Endothelial cell (in vitro differentiated cells): ENCODE measurements around the gene TCP10L. TPM values are rescaled to one million over a fixed set of nuclear protein-coding genes. Genes with fewer than 3 reads are reported as not detected.
"Not testable (repeated sequence)": the region's sequence is repeated elsewhere in the genome, so short reads cannot be mapped to it uniquely, and the experiment has no call there.

ENCODE experiments used
- DNase-seq: peaks from one replicate; pipeline ENCODE4 v3.0.0; 2021; ENCODE audit warnings: low spot score
- H3K27ac Mint-ChIP-seq: one replicate; pipeline ENCODE4 v1.8.0; 2021; ENCODE audit warnings: mixed read lengths, inconsistent platforms; ENCODE audit not compliant: unreplicated experiment
- H3K27me3 Mint-ChIP-seq: one replicate; pipeline ENCODE4 v1.8.0; 2021; ENCODE audit warnings: mild to moderate bottlenecking, moderate library complexity, mixed read lengths, inconsistent platforms; ENCODE audit not compliant: unreplicated experiment
- H3K36me3 Mint-ChIP-seq: one replicate; pipeline ENCODE4 v1.8.0; 2021; ENCODE audit warnings: mild to moderate bottlenecking, low read depth, mixed read lengths, inconsistent platforms; ENCODE audit not compliant: unreplicated experiment
- H3K4me1 Mint-ChIP-seq: one replicate; pipeline ENCODE4 v1.8.0; 2021; ENCODE audit warnings: mild to moderate bottlenecking, mixed read lengths, inconsistent platforms; ENCODE audit not compliant: unreplicated experiment
- H3K4me3 Mint-ChIP-seq: one replicate; pipeline ENCODE4 v1.8.0; 2021; ENCODE audit warnings: mild to moderate bottlenecking, mixed read lengths, inconsistent platforms; ENCODE audit not compliant: unreplicated experiment
- H3K9me3 Mint-ChIP-seq: one replicate; pipeline ENCODE4 v1.8.0; 2021; ENCODE audit warnings: mixed read lengths, inconsistent platforms; ENCODE audit not compliant: unreplicated experiment
- CTCF ChIP-seq: fragments of 200-600 bp; sonication (generic); IDR thresholded peaks from one replicate; pipeline ENCODE4 v1.5.0; 2021; ENCODE audit warnings: antibody characterized with exemption; ENCODE audit not compliant: unreplicated experiment
- total RNA-seq: library from RNA; stranded (reverse); fragmentation: NEBNext Ultra II Directional; extraction: Animal tissue kit (Norgen Biotek cat#: 25700); gene quantifications from one replicate; pipeline ENCODE4 v1.2.1, GENCODE V29; 2021; ENCODE audit not compliant: unreplicated experiment

The TCP10L gene
- total RNA-seq, 1 donor from 2014 or later: 0.31 TPM

- H3K27ac Mint-ChIP-seq: no peak overlapping the region
Measured at GRCh38 chr21:32534113-32534512, 51.2 kb downstream of the TCP10L start.

GRCh38 chr21:32533611-32534010 lies 51.7 kb downstream of the TCP10L start:
- Mint-ChIP-seq H3K9me3 (no peaks in the 10 kb centered on the region), H3K4me3 (peak overlapping the region; percentile 70), H3K27me3 (peaks cover 6% of the 10 kb centered on the region), H3K36me3 (peaks cover 9% of the 10 kb centered on the region), H3K27ac (no peak overlapping the region), H3K4me1 (no peaks in the 10 kb centered on the region)
- no peak for TF ChIP-seq CTCF
- no peak for DNase-seq

More at GRCh38 chr21:32534113-32534512, 51.2 kb downstream of the TCP10L start:
- H3K4me1 Mint-ChIP-seq: no peaks in the 10 kb centered on the region
- H3K27me3 Mint-ChIP-seq: peaks cover 6% of the 10 kb centered on the region
- no peaks in the 10 kb centered on the region for H3K9me3 Mint-ChIP-seq
- no peak for DNase-seq
- H3K4me3 Mint-ChIP-seq: no peak overlapping the region
- TF ChIP-seq CTCF: no peak
- peaks cover 9% of the 10 kb centered on the region for H3K36me3 Mint-ChIP-seq

- H3K4me1 Mint-ChIP-seq: no peaks in the 10 kb centered on the region
- peaks cover 6% of the 10 kb centered on the region for H3K27me3 Mint-ChIP-seq
- no peak for TF ChIP-seq CTCF
- no peak for DNase-seq
- no peak overlapping the region for H3K27ac Mint-ChIP-seq
- H3K36me3 Mint-ChIP-seq: peaks cover 9% of the 10 kb centered on the region
- H3K4me3 Mint-ChIP-seq: peak overlapping the region; percentile 70
- H3K9me3 Mint-ChIP-seq: no peaks in the 10 kb centered on the region
Measured at GRCh38 chr21:32533053-32533452, 52.3 kb downstream of the TCP10L start.

GRCh38 chr21:32532636-32533035 lies 52.7 kb downstream of the TCP10L start:
- H3K27me3 Mint-ChIP-seq: peaks cover 6% of the 10 kb centered on the region
- TF ChIP-seq CTCF: no peak
- no peak for DNase-seq
- no peaks in the 10 kb centered on the region for H3K4me1 Mint-ChIP-seq
- no peak overlapping the region for H3K4me3 Mint-ChIP-seq
- H3K9me3 Mint-ChIP-seq: no peaks in the 10 kb centered on the region
- peaks cover 9% of the 10 kb centered on the region for H3K36me3 Mint-ChIP-seq
- H3K27ac Mint-ChIP-seq: no peak overlapping the region

- H3K27me3 Mint-ChIP-seq, H3K27ac Mint-ChIP-seq, H3K9me3 Mint-ChIP-seq, H3K4me3 Mint-ChIP-seq, H3K36me3 Mint-ChIP-seq, H3K4me1 Mint-ChIP-seq, DNase-seq: not testable (repeated sequence)
Measured at GRCh38 chr21:32531561-32531960, 53.8 kb downstream of the TCP10L start.

- not testable (repeated sequence) for H3K4me3 Mint-ChIP-seq, H3K36me3 Mint-ChIP-seq, DNase-seq, H3K4me1 Mint-ChIP-seq, H3K9me3 Mint-ChIP-seq, H3K27ac Mint-ChIP-seq, H3K27me3 Mint-ChIP-seq
Measured at GRCh38 chr21:32530809-32531208, 54.5 kb downstream of the TCP10L start.
